Kidney epithelial cell (primary cell): Measurements from ENCODE around the gene KRTAP12-3. TPM values are rescaled to one million over a fixed set of nuclear protein-coding genes. Genes with fewer than 3 reads are reported as not detected.
"Not testable (repeated sequence)": the region's sequence is repeated elsewhere in the genome, so short reads cannot be mapped to it uniquely, and the experiment has no call there.

Source experiments
- DNase-seq: peaks from one replicate; pipeline ENCODE4 v3.0.0-alpha.2; 2010; ENCODE audit warnings: low read depth
- H3K27me3 ChIP-seq: 2 replicates; pipeline ENCODE4 v1.6.0; 2011; ENCODE audit warnings: low read length; ENCODE audit not compliant: control insufficient read depth, insufficient read depth
- H3K36me3 ChIP-seq: 2 replicates; pipeline ENCODE4 v1.5.1; 2011; ENCODE audit warnings: low read length; ENCODE audit not compliant: control insufficient read depth, insufficient read depth
- H3K4me3 ChIP-seq: 2 replicates; pipeline ENCODE4 v1.5.1; 2011; ENCODE audit warnings: low read depth, mild to moderate bottlenecking, control low read depth, low read length
- total RNA-seq: library from RNA; depleted of rRNA; stranded (reverse); fragments of >200 nt; gene quantifications from 2 replicates; pipeline ENCODE4 v1.2.3, GENCODE V29; 2015
- TF ChIP-seq, protein P1 (sequence below): IDR thresholded peaks from 2 replicates; pipeline ENCODE4 v1.5.1; 2011; ENCODE audit warnings: mild to moderate bottlenecking, moderate library complexity, low read length, control low read depth, inconsistent platforms; ENCODE audit not compliant: insufficient read depth, poor library complexity, severe bottlenecking

KRTAP12-3 gene
- total RNA-seq, 1 donor from 2014 or later: not detected

DNA sequence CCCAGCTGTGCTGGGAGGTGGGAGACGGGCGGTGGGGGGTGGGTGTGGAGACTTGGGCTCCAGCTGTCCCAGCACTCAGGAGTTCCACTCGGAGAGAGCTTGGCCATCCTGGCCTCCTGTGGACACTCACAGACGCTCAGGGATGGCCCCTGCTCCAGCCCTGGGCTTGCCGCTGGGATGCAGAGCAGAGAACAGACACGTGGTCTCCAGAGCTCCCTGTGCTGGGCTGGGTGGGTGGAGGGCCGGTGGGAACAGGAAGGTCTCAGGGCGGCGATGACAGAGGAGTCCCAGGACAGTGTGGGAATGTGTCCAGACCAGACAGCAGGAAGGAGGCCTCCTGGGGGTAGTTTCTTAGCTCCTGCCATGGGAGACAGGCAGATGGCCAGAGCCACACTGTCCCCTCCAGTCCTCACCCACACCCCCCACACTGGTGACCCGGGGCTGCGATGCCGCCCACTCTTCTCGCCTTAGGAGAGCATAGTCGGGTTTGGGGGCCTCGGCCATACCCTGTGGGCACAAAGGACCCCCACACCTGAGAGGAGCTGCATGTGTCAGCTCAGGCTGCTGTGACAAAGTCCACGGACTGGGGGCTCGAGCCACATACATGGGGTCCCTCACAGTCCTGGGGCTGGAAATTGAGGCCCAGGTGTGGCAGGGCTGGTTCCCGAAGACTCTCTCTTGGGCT is 28.9 kb upstream of the KRTAP12-3 start:
- no peak overlapping the region for H3K4me3 ChIP-seq
- TF ChIP-seq, protein P1, sequence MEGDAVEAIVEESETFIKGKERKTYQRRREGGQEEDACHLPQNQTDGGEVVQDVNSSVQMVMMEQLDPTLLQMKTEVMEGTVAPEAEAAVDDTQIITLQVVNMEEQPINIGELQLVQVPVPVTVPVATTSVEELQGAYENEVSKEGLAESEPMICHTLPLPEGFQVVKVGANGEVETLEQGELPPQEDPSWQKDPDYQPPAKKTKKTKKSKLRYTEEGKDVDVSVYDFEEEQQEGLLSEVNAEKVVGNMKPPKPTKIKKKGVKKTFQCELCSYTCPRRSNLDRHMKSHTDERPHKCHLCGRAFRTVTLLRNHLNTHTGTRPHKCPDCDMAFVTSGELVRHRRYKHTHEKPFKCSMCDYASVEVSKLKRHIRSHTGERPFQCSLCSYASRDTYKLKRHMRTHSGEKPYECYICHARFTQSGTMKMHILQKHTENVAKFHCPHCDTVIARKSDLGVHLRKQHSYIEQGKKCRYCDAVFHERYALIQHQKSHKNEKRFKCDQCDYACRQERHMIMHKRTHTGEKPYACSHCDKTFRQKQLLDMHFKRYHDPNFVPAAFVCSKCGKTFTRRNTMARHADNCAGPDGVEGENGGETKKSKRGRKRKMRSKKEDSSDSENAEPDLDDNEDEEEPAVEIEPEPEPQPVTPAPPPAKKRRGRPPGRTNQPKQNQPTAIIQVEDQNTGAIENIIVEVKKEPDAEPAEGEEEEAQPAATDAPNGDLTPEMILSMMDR: no peak
- DNase-seq: no peak
- H3K27me3 ChIP-seq: no peaks in the 10 kb centered on the region
- no peaks in the 10 kb centered on the region for H3K36me3 ChIP-seq

DNA sequence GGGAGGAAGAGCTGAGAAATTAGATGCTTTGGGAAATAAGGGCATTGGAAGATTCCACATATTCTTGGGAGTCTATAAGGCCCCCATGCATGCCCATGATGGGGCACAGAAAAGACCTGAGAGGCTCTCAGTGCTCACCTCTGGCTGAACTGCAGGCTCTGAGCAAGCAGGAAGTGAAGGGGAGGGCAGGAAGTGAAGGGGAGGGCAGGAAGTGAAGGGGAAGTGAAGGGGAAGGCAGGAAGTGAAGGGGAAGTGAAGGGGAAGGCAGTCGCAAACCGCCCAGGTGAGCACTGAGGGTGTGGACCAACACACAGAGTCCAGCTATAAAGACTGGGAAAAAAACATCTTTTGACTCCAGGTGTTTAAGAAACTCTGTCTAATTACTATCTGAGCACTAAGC is 27.3 kb upstream of the KRTAP12-3 start:
- H3K4me3 ChIP-seq: no peak overlapping the region
- DNase-seq: no peak
- TF ChIP-seq, protein P1: no peak
- no peaks in the 10 kb centered on the region for H3K36me3 ChIP-seq
- no peaks in the 10 kb centered on the region for H3K27me3 ChIP-seq

DNA sequence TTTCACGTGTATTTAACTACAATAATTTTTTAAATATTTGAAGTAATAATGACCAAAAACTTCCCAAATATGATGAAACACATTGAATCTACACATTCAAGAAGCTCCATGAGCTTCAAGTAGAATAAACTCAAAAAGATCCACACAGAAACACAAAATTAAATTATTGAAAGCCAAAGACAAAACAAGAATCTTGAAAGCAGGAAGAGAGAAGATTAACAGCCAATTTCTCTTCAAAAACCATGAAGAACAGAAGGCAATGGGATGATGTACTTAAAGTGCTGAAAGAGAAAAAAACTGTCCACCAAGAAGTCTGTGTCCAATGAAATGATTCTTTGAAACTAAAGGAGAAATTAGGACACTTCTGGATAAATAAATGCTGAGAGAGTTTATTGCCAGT is 25.7 kb upstream of the KRTAP12-3 start:
- no peak overlapping the region for H3K4me3 ChIP-seq

DNA sequence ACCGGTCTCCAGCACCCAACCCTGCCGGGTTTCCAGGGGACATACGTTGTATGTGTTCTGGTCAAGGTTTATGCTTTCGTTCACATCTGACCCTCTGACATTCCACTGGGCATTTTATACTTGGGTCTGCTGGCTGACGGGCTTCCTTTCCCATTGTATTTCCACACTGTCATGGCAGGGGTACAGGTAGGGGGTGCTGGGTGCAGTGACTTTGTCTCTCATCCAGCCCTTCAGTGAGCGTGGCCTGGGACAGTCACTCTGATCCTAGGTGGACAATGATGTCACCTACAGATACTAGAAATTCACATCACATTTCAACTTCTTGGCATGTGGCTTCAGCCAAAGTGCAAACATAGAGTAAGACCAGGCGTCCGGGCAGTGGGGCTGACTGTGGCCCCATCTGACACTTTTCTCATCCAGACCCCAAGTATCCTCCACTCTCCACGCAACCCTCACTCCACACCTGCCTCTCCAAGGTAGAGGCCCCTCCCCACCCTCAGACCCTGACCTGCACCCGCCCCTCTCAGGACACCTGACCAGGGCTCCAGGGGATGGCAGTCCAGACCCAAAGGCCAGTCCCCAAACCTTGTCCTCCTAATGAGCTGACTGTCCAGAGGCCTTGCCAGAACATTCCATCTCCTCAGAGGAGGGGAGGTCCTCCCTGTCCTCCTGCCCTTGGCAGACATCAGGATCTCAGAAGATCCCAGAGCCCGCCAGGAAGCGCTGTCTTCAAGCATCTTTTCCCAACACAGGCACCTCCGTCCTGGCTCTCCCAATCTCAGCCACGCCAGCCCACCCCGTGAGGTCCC is 21.3 kb upstream of the KRTAP12-3 start:
- Histone ChIP-seq H3K4me3 (no peak overlapping the region), H3K27me3 (peaks cover 3% of the 10 kb centered on the region), H3K36me3 (no peaks in the 10 kb centered on the region)
- no peak for DNase-seq
- TF ChIP-seq, protein P1: no peak

More for the DNA sequence above, 25.7 kb upstream of the KRTAP12-3 start:
- no peak for DNase-seq
- Histone ChIP-seq H3K27me3 (peaks cover 3% of the 10 kb centered on the region), H3K36me3 (no peaks in the 10 kb centered on the region)
- TF ChIP-seq, protein P1: no peak

DNA sequence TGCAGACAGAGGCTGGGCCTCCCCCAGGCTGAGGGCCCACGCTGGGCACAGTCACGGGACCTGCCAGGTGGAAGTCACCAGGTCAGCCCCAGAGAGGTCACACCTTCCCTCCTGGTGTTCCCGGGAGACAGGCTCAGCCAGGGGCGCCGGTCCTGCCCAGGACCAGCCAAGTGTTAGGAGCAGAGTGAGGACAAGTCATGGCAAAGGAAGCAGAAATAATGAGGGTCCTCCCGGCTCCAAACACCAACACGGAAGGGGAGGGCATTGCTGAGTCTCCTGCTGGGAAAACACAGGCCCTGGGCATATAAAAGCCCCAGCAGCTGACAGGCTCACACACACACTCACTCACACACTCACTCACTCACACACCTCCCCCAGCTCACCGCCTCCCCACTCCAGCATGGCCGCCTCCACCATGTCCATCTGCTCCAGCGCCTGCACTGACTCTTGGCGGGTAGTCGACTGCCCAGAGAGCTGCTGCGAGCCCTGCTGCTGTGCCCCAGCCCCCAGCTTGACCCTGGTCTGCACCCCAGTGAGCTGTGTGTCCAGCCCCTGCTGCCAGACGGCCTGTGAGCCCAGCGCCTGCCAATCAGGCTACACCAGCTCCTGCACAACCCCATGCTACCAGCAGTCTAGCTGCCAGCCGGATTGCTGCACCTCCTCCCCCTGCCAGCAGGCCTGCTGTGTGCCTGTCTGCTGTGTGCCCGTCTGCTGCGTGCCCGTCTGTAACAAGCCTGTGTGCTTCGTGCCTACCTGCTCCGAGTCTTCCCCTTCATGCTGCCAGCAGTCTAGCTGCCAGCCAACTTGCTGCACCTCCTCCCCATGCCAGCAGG is 20.5 kb upstream of the KRTAP12-3 start, which contains the start of gene KRTAP10-10:
KRTAP10-10 (plus strand) TSS at position 339 of the 833 bp plus-strand sequence; CDS start at position 401, 62 bp downstream.
- H3K4me3 ChIP-seq: no peak within 1 kb of the TSS
- no peak for DNase-seq
- H3K27me3 ChIP-seq: peaks cover 3% of the 10 kb centered on the region
- TF ChIP-seq, protein P1: no peak
- no peaks in the 10 kb centered on the region for H3K36me3 ChIP-seq

DNA sequence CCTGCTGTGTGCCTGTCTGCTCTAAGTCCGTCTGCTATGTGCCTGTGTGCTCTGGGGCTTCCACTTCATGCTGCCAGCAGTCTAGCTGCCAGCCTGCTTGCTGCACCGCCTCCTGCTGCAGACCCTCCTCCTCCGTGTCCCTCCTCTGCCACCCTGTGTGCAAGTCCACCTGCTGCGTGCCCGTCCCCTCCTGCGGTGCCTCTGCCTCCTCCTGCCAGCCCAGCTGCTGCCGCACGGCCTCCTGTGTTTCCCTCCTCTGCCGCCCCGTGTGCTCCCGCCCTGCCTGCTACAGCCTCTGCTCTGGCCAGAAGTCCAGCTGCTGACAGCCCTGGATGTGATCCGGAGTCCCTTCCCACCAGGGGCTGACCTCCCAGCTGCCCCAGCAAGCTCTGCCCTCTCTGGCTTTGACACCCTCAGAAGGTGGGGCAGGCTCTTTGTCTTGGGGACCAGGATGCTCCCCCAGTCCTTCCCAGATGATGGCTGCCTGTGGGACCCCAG is 19.8 kb upstream of the KRTAP12-3 start:
- H3K27me3 ChIP-seq, H3K36me3 ChIP-seq, H3K4me3 ChIP-seq, DNase-seq: not testable (repeated sequence)

DNA sequence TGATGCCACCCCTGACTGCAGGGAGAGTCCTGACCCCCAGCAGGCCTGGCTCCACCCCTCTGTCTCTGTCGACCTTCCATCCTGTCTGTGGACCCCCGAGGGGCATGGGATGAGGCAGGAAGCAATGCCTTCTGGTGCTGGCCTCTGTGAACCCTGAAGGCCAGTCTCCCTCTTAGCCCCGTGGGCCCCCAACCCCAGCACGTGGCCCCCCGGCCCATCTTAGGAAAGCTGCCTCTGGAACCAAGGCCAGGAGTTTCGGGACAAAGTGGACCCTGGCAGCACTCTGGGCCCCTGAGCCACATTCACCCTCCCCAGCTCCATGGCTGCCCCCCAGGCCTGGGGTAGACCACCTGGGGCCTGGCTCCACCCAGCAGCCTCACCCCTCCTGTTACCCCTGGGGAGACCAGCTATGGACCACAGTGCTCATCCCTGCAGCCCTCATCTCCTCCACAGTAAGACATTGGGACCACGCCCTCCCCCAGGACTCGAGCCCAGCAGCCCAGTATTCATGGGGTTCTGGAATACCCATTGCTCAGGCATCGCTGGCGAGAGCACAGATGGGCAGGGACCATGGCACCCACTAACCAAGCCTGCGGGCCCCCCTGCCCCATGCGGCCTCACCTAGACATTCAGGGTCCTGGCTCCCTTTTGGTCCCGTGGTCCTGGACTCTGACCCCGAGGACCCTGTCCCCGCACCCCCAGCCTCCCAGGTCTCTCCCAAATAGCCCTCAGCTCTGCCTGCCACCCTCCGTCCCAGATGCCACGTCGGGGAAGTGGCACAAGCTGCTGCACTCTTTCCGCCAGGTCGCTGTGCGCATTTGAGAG is 19.0 kb upstream of the KRTAP12-3 start:
- H3K36me3 ChIP-seq, H3K4me3 ChIP-seq, DNase-seq, H3K27me3 ChIP-seq: not testable (repeated sequence)
